Caco-2 (cell line): ENCODE results near the gene NOP10. TPM values are rescaled to one million over a fixed set of nuclear protein-coding genes. Genes with fewer than 3 reads are reported as not detected.

Experiments
- BruUV-seq: library from RNA; stranded (reverse); fragments of 400-500 nt; replicated peaks from 2 replicates; lab custom pipeline; 2021; lab: Mats Ljungman, UMichigan
- CTCF ChIA-PET: fragments of 300-600 bp; sonication (Branson Sonifier 250); formaldehyde crosslinking; loops from one replicate; lab custom pipeline; 2022; ENCODE audit warnings: antibody characterized with exemption; lab: Charles Lee
- POLR2A ChIA-PET: fragments of 300-600 bp; sonication (Branson Sonifier 250); formaldehyde crosslinking; loops from one replicate; lab custom pipeline; 2022; ENCODE audit warnings: antibody characterized with exemption; lab: Charles Lee
- DNase-seq, 2 experiments: peaks; one replicate each; pipeline versions ENCODE4 v3.0.0 to v3.0.0-alpha.2; 2020 to 2022
- H3K27me3 ChIP-seq: replicated peaks from 2 replicates; pipeline ENCODE4 v1.6.0; 2011; ENCODE audit warnings: low read length; ENCODE audit not compliant: control insufficient read depth, insufficient read depth
- H3K36me3 ChIP-seq: 2 replicates; pipeline ENCODE4 v1.5.1; 2011; ENCODE audit warnings: low read length; ENCODE audit not compliant: control insufficient read depth, insufficient read depth
- H3K4me1 ChIP-seq: fragments of 250-450 bp; sonication (Bioruptor Pico); 2 replicates; pipeline ENCODE4 v1.5.1; 2020; ENCODE audit warnings: mild to moderate bottlenecking
- H3K4me3 ChIP-seq: 2 replicates; pipeline ENCODE4 v1.5.1; 2011; ENCODE audit warnings: low read depth, mild to moderate bottlenecking, control low read depth, low read length
- H3K9me3 ChIP-seq: fragments of 250-450 bp; sonication (Bioruptor Pico); 2 replicates; pipeline ENCODE4 v1.5.1; 2020; ENCODE audit warnings: mild to moderate bottlenecking, moderate library complexity
- H3K27ac Mint-ChIP-seq: one replicate; pipeline ENCODE4 v1.8.0; 2022; ENCODE audit warnings: mixed read lengths; ENCODE audit not compliant: unreplicated experiment
- H3K27me3 Mint-ChIP-seq: one replicate; pipeline ENCODE4 v1.8.0; 2022; ENCODE audit warnings: mixed read lengths; ENCODE audit not compliant: insufficient read depth, unreplicated experiment
- H3K36me3 Mint-ChIP-seq: one replicate; pipeline ENCODE4 v1.8.0; 2022; ENCODE audit warnings: mild to moderate bottlenecking, mixed read lengths; ENCODE audit not compliant: insufficient read depth, unreplicated experiment
- H3K4me1 Mint-ChIP-seq: one replicate; pipeline ENCODE4 v1.8.0; 2022; ENCODE audit warnings: low read depth, mixed read lengths; ENCODE audit not compliant: unreplicated experiment
- H3K4me3 Mint-ChIP-seq: one replicate; pipeline ENCODE4 v1.8.0; 2022; ENCODE audit warnings: mild to moderate bottlenecking, moderate library complexity, mixed read lengths; ENCODE audit not compliant: unreplicated experiment
- H3K9me3 Mint-ChIP-seq: one replicate; pipeline ENCODE4 v1.8.0; 2022; ENCODE audit warnings: mixed read lengths; ENCODE audit not compliant: unreplicated experiment
- intact Hi-C: fragments of 100-400 bp; cut with micrococcal nuclease; formaldehyde crosslinking; loops from one replicate; pipeline ENCODE4 v1.10.0; 2022; ENCODE audit not compliant: unreplicated experiment
- total RNA-seq: library from RNA; stranded (reverse); gene quantifications from 2 replicates; pipeline ENCODE4 v1.2.3, GENCODE V29; 2022
- TF ChIP-seq, protein P1 (sequence below), 2 experiments: fragments of 200-600 bp in 1 of 2; IDR thresholded peaks; 1 replicate in 1 of 2; 2 replicates in 1 of 2; pipeline versions ENCODE4 v1.5.1 to v1.8.0; 2011 to 2022; ENCODE audit warnings: antibody characterized with exemption in 1 of 2, control low read depth in 1 of 2, inconsistent platforms in 1 of 2, low read depth in 1 of 2, low read length in 1 of 2, mild to moderate bottlenecking in 1 of 2, moderate library complexity in 1 of 2; ENCODE audit not compliant: insufficient read depth in 1 of 2, severe bottlenecking in 1 of 2, unreplicated experiment in 1 of 2

NOP10 gene
- total RNA-seq, 1 experiment from 2014 or later, result 171 TPM

DNA sequence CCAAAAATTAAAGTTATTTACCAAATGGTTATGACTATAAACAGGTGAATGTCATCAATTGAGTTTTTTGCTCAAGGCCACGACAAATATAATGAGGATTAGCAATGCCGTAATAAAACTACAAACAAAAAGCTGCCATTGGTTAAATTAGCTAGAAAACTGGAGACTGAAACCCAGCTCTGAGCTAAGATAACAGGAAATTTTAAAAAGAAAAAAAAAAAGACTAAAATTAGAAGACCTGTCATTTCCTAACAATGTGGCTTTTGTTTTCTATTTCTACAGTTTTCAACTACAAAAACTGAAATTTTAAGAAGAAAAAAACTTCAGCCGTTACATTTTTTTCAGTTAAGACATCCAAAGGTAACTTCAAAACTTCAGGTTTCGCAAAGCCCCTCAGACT, 15.0 kb downstream of the NOP10 start:
- TF ChIP-seq, protein P1, sequence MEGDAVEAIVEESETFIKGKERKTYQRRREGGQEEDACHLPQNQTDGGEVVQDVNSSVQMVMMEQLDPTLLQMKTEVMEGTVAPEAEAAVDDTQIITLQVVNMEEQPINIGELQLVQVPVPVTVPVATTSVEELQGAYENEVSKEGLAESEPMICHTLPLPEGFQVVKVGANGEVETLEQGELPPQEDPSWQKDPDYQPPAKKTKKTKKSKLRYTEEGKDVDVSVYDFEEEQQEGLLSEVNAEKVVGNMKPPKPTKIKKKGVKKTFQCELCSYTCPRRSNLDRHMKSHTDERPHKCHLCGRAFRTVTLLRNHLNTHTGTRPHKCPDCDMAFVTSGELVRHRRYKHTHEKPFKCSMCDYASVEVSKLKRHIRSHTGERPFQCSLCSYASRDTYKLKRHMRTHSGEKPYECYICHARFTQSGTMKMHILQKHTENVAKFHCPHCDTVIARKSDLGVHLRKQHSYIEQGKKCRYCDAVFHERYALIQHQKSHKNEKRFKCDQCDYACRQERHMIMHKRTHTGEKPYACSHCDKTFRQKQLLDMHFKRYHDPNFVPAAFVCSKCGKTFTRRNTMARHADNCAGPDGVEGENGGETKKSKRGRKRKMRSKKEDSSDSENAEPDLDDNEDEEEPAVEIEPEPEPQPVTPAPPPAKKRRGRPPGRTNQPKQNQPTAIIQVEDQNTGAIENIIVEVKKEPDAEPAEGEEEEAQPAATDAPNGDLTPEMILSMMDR (IDR thresholded peaks at IDR 0.05; ENCODE audit: insufficient read depth in 1 of 2, low read depth in 1 of 2, low read length in 1 of 2, severe bottlenecking in 1 of 2, unreplicated experiment in 1 of 2), result no peak
- ChIA-PET POLR2A (no interaction called here), CTCF (interaction anchor here (0.9 to 1.2 kb wide), 2 partner anchors 10 to 218 kb away, joined by 3 to 5 read pairs; partner anchors contain the start of gene SLC12A6)

DNA sequence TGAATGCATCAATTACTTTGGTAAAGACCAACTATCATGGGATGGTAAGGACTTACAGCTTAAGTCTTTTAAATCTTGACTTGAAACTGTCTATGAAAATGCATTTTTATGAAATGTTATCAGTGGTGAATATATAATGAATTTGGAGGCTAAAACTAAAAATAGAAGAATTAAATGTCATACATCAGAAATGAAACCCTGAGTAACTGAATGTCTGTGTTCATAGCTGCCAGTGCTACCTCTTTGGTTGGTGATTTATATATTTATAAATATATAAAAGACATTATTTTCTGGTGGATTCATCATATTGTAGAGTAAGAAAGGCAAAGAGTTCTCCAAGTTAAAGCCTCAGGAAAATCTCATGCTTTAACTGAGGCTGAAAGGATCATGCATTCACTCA, 17.6 kb downstream of the NOP10 start:
- POLR2A ChIA-PET, result no interaction called here
- H3K27me3 Mint-ChIP-seq, result no peaks in the 10 kb centered on the region
- H3K4me1 Mint-ChIP-seq, result no peaks in the 10 kb centered on the region
- H3K9me3 Mint-ChIP-seq, result peaks cover 9% of the 10 kb centered on the region
- no peak for DNase-seq
- H3K4me3 Mint-ChIP-seq, result no peak overlapping the region
- no peaks in the 10 kb centered on the region for H3K27me3 ChIP-seq
- no peaks in the 10 kb centered on the region for H3K36me3 ChIP-seq
- H3K9me3 ChIP-seq, result no peaks in the 10 kb centered on the region; the same call in 1 of the 2 replicates
- no peak overlapping the region for H3K27ac Mint-ChIP-seq
- no peak overlapping the region for H3K4me3 ChIP-seq
- no peaks in the 10 kb centered on the region for H3K4me1 ChIP-seq
- CTCF ChIA-PET, result no interaction called here
- intact Hi-C loops, result no loop called here
- no TSS peak for BruUV-seq
- no peaks in the 10 kb centered on the region for H3K36me3 Mint-ChIP-seq
- TF ChIP-seq, protein P1 (IDR thresholded peaks at IDR 0.05; ENCODE audit: insufficient read depth in 1 of 2, low read depth in 1 of 2, low read length in 1 of 2, severe bottlenecking in 1 of 2, unreplicated experiment in 1 of 2), result no peak

More for the DNA sequence above, 15.0 kb downstream of the NOP10 start:
- no peak overlapping the region for H3K4me3 ChIP-seq
- no peaks in the 10 kb centered on the region for H3K4me1 ChIP-seq
- H3K9me3 Mint-ChIP-seq, result peaks cover 5% of the 10 kb centered on the region
- intact Hi-C loops, result no loop called here
- no peaks in the 10 kb centered on the region for H3K36me3 ChIP-seq
- no peak overlapping the region for H3K27ac Mint-ChIP-seq
- no peak for DNase-seq
- no peaks in the 10 kb centered on the region for H3K27me3 ChIP-seq
- H3K36me3 Mint-ChIP-seq, result no peaks in the 10 kb centered on the region
- H3K9me3 ChIP-seq, result no peaks in the 10 kb centered on the region; the same call in 1 of the 2 replicates
- H3K4me3 Mint-ChIP-seq, result no peak overlapping the region
- H3K27me3 Mint-ChIP-seq, result no peaks in the 10 kb centered on the region
- no peaks in the 10 kb centered on the region for H3K4me1 Mint-ChIP-seq
- BruUV-seq, result no TSS peak

DNA sequence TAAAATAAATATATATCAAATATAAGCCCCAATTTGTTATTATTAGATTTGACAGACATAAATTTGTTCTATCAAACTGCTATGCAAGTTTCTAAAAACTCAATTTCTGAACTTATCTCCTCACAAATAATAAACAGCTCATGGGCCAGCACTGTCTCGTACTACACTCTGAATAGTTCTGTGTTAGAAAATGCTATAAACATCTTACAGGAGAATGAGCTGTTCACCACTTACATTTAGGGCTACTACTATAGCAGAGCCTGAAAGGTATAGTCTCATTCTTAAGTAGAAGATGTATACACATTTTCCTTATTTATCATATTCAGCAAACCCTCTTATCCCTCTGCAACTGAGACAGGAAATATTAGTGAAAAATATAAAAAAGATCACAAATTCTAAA, 18.0 kb downstream of the NOP10 start:
- H3K36me3 Mint-ChIP-seq, result no peaks in the 10 kb centered on the region
- H3K4me1 Mint-ChIP-seq, result no peaks in the 10 kb centered on the region
- intact Hi-C loops, result no loop called here
- no peaks in the 10 kb centered on the region for H3K4me1 ChIP-seq
- H3K27me3 ChIP-seq, result no peaks in the 10 kb centered on the region
- H3K4me3 Mint-ChIP-seq, result no peak overlapping the region
- no peak for DNase-seq
- H3K9me3 ChIP-seq, result no peaks in the 10 kb centered on the region; the same call in 1 of the 2 replicates
- ChIA-PET CTCF (no interaction called here), POLR2A (no interaction called here)
- no TSS peak for BruUV-seq
- TF ChIP-seq, protein P1 (IDR thresholded peaks at IDR 0.05; ENCODE audit: insufficient read depth in 1 of 2, low read depth in 1 of 2, low read length in 1 of 2, severe bottlenecking in 1 of 2, unreplicated experiment in 1 of 2), result no peak
- H3K9me3 Mint-ChIP-seq, result peaks cover 9% of the 10 kb centered on the region
- H3K27me3 Mint-ChIP-seq, result no peaks in the 10 kb centered on the region
- no peak overlapping the region for H3K4me3 ChIP-seq
- no peak overlapping the region for H3K27ac Mint-ChIP-seq
- H3K36me3 ChIP-seq, result no peaks in the 10 kb centered on the region
